ENCODE data around the gene HNRNPUL1. TPM values are rescaled to one million over a fixed set of nuclear protein-coding genes. Genes with fewer than 3 reads are reported as not detected.

The HNRNPUL1 gene
- total and polyA plus RNA-seq, 9 of the 15 experiments (the other 6 are each of a cell fraction or from before 2014, with no cell fraction given): 7.3 to 211 (median 85.0) TPM

- peak; percentile 92 for TF ChIP-seq E2F8 (IDR thresholded peaks at IDR 0.05; ENCODE audit: low read depth, partially characterized antibody)
- peak; percentile 83 for TF ChIP-seq LARP7 (IDR thresholded peaks at IDR 0.05)
- TF ChIP-seq RFX1 (IDR thresholded peaks at IDR 0.05): no peak
- peak; percentile 87 for TF ChIP-seq TAF9B (IDR thresholded peaks at IDR 0.05; ENCODE audit: partially characterized antibody)
- no peak for TF ChIP-seq FOXJ3 (CRISPR knock-in tag; IDR thresholded peaks at IDR 0.05)
- peak; percentile 87 for TF ChIP-seq CCNT2 (IDR thresholded peaks at IDR 0.05; ENCODE audit: borderline replicate concordance, extremely low read depth, insufficient read length, low read depth, low read length)
- peak; percentile 68; the same call in 1 of the 2 replicates for TF ChIP-seq PHB2 (IDR thresholded peaks at IDR 0.05; ENCODE audit: low read depth)
- TF ChIP-seq MXI1 (IDR thresholded peaks at IDR 0.05; ENCODE audit: low read depth, low read length): peak; percentile 50
- TF ChIP-seq TAF7 (tag; IDR thresholded peaks at IDR 0.05): peak; percentile 80
- TF ChIP-seq SREBF2 (CRISPR knock-in tag; IDR thresholded peaks at IDR 0.05): no peak
- TF ChIP-seq MCM3 (IDR thresholded peaks at IDR 0.05): no peak
- peak; percentile 100 for TF ChIP-seq NCOA1 (IDR thresholded peaks at IDR 0.05; ENCODE audit: low read depth)
- TF ChIP-seq E4F1 (CRISPR knock-in tag; IDR thresholded peaks at IDR 0.05; ENCODE audit: borderline replicate concordance): 0 out of 2 replicates have a peak, but pooled peaks have one; percentile 63
- peak; percentile 60; the same call in 1 of the 2 replicates for TF ChIP-seq ZBTB17 (CRISPR knock-in tag; IDR thresholded peaks at IDR 0.05)
- no peak for TF ChIP-seq ZNF584 (CRISPR knock-in tag; IDR thresholded peaks at IDR 0.05; ENCODE audit: low read depth)
- TF ChIP-seq FOXA1 (IDR thresholded peaks at IDR 0.05; ENCODE audit: borderline replicate concordance): no peak
Measured at GRCh38 chr19:41310033-41310831, 46.1 kb downstream of the HNRNPUL1 start, which contains the start of gene CCDC97 (continued).

Data from K562 (cell line).